ENCODE data around the gene DRD2.

DRD2 gene

GRCh38 chr11:113440816-113441215, 34.4 kb downstream of the DRD2 start:
- peak in 1 of 2 experiments; percentile 15 for DNase-seq

- DNase-seq: peak; percentile 87 to 90
Measured at GRCh38 chr11:113436672-113437252, 38.4 kb downstream of the DRD2 start.

- DNase-seq: no peak
Measured at GRCh38 chr11:113435190-113435968, 39.8 kb downstream of the DRD2 start.

- no peak for DNase-seq
Measured at GRCh38 chr11:113431746-113432145, 43.5 kb downstream of the DRD2 start.

- DNase-seq: no peak
Measured at GRCh38 chr11:113426686-113427085, 48.5 kb downstream of the DRD2 start.

- peak in 1 of 2 experiments; percentile 16 for DNase-seq
Measured at GRCh38 chr11:113420808-113421207, 54.4 kb downstream of the DRD2 start.

- DNase-seq: peak; percentile 27 to 47
Measured at GRCh38 chr11:113419454-113420003, 55.7 kb downstream of the DRD2 start.

- DNase-seq: no peak
Measured at GRCh38 chr11:113417428-113417827, 57.8 kb downstream of the DRD2 start.

- DNase-seq: no peak
Measured at GRCh38 chr11:113415343-113415742, 59.9 kb downstream of the DRD2 start.

GRCh38 chr11:113412675-113413074, 62.5 kb downstream of the DRD2 start:
- no peak for DNase-seq

- peak; percentile 65 to 79 for DNase-seq
Measured at GRCh38 chr11:113411536-113411935, 63.7 kb downstream of the DRD2 start.

GRCh38 chr11:113410414-113411135, 64.6 kb downstream of the DRD2 start:
- DNase-seq: no peak

GRCh38 chr11:113409526-113409925, 65.7 kb downstream of the DRD2 start:
- no peak for DNase-seq

- no peak for DNase-seq
Measured at GRCh38 chr11:113408887-113409286, 66.3 kb downstream of the DRD2 start.

GRCh38 chr11:113408206-113408605, 67.0 kb downstream of the DRD2 start:
- DNase-seq: no peak

- no peak for DNase-seq
Measured at GRCh38 chr11:113407163-113407562, 68.0 kb downstream of the DRD2 start.

- DNase-seq: no peak
Measured at GRCh38 chr11:113405724-113406478, 69.3 kb downstream of the DRD2 start.

GRCh38 chr11:113404859-113405430, 70.3 kb downstream of the DRD2 start:
- no peak for DNase-seq

- peak; percentile 64 to 72 for DNase-seq
Measured at GRCh38 chr11:113401718-113402117, 73.5 kb downstream of the DRD2 start.

- DNase-seq: no peak
Measured at GRCh38 chr11:113400631-113401230, 74.5 kb downstream of the DRD2 start.

GRCh38 chr11:113398669-113399430, 76.3 kb downstream of the DRD2 start:
- DNase-seq: no peak

All from NCI-H524 (cell line).